ENCODE data around the gene ARHGEF19. TPM values are rescaled to one million over a fixed set of nuclear protein-coding genes. Genes with fewer than 3 reads are reported as not detected.

Gene ARHGEF19
- total and polyA plus RNA-seq, 12 donors: 4.8 to 46.2 (median 22.1) TPM

DNA sequence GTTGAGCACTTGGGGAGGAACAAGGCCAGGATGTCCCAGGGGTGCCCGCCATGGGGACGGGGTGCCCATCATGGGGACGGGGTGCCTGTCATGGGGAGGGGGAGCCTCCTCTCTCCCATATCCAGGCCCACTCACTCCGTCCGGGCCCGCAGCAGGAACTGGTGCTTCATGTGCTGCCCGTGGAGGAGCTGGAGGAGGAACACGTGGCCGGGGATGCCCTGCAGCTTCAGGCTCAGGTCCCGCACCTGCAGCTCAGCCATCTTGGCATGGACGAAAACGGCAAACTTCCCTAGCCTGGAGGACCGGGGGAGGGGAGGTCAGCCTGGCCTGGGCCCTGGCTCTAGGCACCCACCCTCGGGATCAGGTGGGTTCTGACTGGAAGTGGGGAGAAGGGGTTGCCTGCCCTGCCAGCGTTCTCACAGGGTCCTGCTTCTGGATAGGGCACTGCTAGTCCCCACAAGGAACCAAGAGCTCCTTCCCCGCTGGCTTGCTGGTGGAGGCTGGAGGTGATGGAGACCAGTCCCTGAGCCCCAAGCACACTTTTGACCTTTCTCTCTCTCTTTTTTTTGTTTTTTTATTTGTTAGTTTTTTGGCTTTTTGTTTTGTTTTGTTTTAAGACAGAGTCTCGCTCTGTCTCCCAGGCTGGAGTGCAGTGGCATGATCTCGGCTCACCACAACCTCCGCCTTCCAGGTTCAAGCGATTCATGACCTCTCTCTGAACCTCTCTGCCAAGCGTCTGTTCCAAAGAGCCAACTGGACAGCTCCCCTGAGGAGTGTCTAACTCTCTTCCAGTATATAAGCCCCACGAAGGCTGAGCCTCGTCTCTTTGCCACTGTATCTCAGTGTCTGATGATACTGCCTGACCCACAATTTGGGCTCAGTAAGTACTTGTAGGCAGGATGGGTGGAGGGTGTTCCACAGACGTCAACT lies 9.9 kb downstream of the ARHGEF19 start:
- TF ChIP-seq, protein P1, sequence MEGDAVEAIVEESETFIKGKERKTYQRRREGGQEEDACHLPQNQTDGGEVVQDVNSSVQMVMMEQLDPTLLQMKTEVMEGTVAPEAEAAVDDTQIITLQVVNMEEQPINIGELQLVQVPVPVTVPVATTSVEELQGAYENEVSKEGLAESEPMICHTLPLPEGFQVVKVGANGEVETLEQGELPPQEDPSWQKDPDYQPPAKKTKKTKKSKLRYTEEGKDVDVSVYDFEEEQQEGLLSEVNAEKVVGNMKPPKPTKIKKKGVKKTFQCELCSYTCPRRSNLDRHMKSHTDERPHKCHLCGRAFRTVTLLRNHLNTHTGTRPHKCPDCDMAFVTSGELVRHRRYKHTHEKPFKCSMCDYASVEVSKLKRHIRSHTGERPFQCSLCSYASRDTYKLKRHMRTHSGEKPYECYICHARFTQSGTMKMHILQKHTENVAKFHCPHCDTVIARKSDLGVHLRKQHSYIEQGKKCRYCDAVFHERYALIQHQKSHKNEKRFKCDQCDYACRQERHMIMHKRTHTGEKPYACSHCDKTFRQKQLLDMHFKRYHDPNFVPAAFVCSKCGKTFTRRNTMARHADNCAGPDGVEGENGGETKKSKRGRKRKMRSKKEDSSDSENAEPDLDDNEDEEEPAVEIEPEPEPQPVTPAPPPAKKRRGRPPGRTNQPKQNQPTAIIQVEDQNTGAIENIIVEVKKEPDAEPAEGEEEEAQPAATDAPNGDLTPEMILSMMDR (IDR thresholded peaks at IDR 0.05): no peak
- TF ChIP-seq POLR2A (IDR thresholded peaks at IDR 0.05): no peak
- 87 to 94% (median 91%) methylated on average over 20 to 24 of the region's 24 CpGs for WGBS, 4 donors
- no peak for DNase-seq
- Histone ChIP-seq H3K4me1 (replicated peaks in 1 of 2) (peaks cover 8 to 10% of the 10 kb centered on the region in 2 donors), H3K27me3 (no peaks in the 10 kb centered on the region), H3K4me3 (no peak overlapping the region), H3K27ac (no peak overlapping the region), H3K36me3 (replicated peaks in 1 of 2) (peaks cover 0 to 6% of the 10 kb centered on the region in 2 donors), H3K9me3 (replicated peaks in 1 of 3) (no peaks in the 10 kb centered on the region)
- intact Hi-C loops (cut with DNase I): no loop called here

DNA sequence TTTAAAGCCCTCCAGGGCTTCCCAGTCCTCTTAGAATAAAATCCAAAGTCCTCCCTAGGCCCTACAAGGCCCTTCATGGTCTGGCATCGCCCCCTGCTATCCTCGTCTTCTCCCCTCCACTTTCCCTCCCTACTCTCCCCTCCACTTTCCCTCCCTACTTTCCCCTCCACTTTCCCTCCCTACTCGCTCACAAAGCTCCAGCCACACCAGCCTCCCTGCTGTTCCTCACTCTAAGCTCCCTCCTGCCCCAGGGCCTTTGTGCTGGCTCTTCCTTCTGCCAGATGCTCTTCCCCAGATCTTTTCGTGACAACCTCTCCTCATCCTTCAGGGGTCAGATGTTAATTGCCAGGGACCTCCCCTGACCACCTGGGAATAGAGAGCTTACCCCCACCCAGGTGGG lies 12.8 kb downstream of the ARHGEF19 start:
- intact Hi-C loops (cut with DNase I): loop anchor here in 1 of 2 donors (5.0 kb wide), 1 partner anchor 48 kb away; no protein-coding TSS in a partner anchor
- 91 to 94% (median 93%) methylated on average over 4 of the region's 4 CpGs for WGBS, 4 donors
- Histone ChIP-seq H3K4me3 (no peak overlapping the region), H3K4me1 (replicated peaks in 1 of 2) (peaks cover 0 to 6% of the 10 kb centered on the region in 2 donors), H3K9me3 (replicated peaks in 1 of 3) (no peaks in the 10 kb centered on the region), H3K36me3 (replicated peaks in 1 of 2) (peaks cover 0 to 6% of the 10 kb centered on the region in 2 donors), H3K27ac (no peak overlapping the region), H3K27me3 (no peaks in the 10 kb centered on the region)
- TF ChIP-seq, protein P1 (IDR thresholded peaks at IDR 0.05): no peak
- TF ChIP-seq POLR2A (IDR thresholded peaks at IDR 0.05): no peak
- no peak for DNase-seq

DNA sequence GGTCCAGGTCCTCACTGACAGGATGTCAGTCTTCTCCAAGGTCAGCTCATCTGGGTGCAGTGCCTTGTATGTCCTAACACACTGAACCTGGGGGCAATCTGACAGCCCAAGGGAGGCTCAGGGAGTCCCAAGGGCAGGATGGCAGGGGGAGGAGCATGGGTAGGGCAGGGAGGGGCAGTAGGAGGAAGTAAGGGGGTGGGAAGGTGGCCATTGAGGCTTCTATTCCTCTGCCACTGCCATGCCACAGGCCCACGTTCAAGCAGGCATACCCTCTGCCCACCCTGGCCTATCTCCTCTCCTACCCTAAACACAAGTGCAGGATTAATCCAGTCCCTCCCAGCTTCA lies 13.3 kb downstream of the ARHGEF19 start:
- Histone ChIP-seq H3K27me3 (no peaks in the 10 kb centered on the region), H3K4me3 (no peak overlapping the region), H3K27ac (no peak overlapping the region), H3K9me3 (replicated peaks in 1 of 3) (no peaks in the 10 kb centered on the region), H3K36me3 (replicated peaks in 1 of 2) (peaks cover 0 to under 1% of the 10 kb centered on the region in 2 donors), H3K4me1 (replicated peaks in 1 of 2) (peaks cover 0 to 6% of the 10 kb centered on the region in 2 donors)
- DNase-seq: no peak
- intact Hi-C loops (cut with DNase I): loop anchor here in 1 of 2 donors (5.0 kb wide), 1 partner anchor 48 kb away; no protein-coding TSS in a partner anchor
- TF ChIP-seq, protein P1 (IDR thresholded peaks at IDR 0.05): no peak
- no peak for TF ChIP-seq POLR2A (IDR thresholded peaks at IDR 0.05)
- 63 to 89% (median 72%) methylated on average over 1 of the region's 1 CpG for WGBS, 4 donors

DNA sequence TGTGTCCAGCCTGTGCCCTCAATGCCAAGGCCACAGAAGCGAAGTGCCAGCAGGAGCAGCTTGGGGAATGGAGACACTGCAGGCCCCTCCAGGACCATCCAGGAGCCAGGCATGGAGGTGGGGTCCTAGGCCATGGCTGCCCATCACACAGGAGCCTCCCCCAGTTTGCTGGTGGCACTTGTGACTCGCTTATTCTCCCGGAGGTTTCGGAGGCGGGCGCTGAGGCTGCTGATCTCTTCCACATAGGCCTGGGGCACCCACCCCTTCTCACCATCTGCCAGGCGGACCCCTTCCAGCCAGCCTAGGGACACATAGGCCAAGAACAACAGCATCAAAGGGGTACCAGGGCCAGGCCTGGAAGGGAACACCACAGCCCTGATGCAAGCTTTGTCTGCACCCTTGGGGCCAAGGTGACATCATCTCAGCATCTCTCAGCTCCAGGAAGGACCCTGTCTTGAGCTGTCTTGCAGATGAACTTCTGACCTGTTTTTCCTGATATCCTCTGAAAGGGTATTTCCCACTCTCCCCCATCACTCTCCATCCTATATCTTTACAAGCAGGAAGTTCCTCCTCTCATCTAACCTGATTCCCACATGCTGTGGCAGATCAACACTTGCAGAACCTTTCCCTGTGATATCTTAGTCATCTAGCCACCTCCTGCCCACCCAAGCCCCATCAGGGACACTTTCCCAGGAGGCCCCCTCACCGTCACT lies 13.9 kb downstream of the ARHGEF19 start:
- H3K27ac ChIP-seq: no peak overlapping the region
- intact Hi-C loops (cut with DNase I): loop anchor here in 1 of 2 donors (5.0 kb wide), 1 partner anchor 49 kb away; no protein-coding TSS in a partner anchor
- 83 to 95% (median 89%) methylated on average over 1 to 8 of the region's 8 CpGs for WGBS, 4 donors

More for the DNA sequence above, 13.9 kb downstream of the ARHGEF19 start:
- Histone ChIP-seq H3K9me3 (replicated peaks in 1 of 3) (no peaks in the 10 kb centered on the region), H3K36me3 (replicated peaks in 1 of 2) (no peaks in the 10 kb centered on the region), H3K4me1 (replicated peaks in 1 of 2) (peaks cover 0 to 6% of the 10 kb centered on the region in 2 donors), H3K27me3 (no peaks in the 10 kb centered on the region), H3K4me3 (no peak overlapping the region)
- TF ChIP-seq POLR2A (IDR thresholded peaks at IDR 0.05): no peak
- DNase-seq: no peak

Measured in adrenal gland (tissue), 12 donors.